ENCODE data around the gene CPT2. TPM values are rescaled to one million over a fixed set of nuclear protein-coding genes. Genes with fewer than 3 reads are reported as not detected.

CPT2 gene
- total and polyA plus RNA-seq, 2 of the 13 experiments (the other 11 are each of a cell fraction or from before 2014, with no cell fraction given) = 12.6 to 14.6 TPM

DNA sequence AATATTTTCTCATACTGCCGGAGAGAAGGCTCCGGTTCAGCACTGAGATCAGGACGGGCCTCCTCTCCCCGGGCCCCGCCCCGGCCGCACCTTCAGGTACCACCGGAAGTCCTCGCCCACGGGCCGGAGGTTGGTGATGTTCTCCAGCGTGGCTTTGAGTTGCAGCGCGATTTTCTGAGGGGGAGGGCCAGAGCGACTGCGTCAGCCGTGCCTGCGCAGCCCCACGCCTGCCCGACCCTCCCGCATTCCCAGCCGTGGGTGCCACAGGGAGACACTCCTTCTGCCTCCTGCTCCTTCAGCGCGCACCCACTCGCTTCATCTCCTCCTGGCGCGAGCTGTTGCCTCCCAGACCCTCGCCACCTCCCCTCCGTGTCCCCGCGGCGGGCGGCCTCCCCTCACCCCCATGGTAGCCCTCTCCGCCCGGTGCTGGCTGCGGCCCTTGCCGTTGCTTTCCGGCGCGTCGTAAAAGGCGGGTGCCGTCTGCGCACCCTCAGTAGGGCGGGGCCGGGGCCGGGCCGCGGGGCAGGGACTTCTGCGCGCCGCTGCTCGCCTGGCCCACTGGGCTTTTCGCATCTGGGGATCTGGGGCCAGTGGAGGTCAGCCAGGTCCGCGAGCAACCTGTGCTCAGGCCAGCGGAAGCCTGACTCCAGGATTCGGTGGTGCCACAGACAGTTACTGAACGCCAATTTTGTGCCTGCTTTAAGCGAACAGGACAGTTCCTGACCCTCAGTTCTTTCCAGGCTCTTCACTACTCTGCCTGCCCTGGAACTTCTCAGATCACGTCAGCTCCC is 23.7 kb downstream of the CPT2 start, which contains the start of gene CZIB (continued):
- TF ChIP-seq, protein P1, sequence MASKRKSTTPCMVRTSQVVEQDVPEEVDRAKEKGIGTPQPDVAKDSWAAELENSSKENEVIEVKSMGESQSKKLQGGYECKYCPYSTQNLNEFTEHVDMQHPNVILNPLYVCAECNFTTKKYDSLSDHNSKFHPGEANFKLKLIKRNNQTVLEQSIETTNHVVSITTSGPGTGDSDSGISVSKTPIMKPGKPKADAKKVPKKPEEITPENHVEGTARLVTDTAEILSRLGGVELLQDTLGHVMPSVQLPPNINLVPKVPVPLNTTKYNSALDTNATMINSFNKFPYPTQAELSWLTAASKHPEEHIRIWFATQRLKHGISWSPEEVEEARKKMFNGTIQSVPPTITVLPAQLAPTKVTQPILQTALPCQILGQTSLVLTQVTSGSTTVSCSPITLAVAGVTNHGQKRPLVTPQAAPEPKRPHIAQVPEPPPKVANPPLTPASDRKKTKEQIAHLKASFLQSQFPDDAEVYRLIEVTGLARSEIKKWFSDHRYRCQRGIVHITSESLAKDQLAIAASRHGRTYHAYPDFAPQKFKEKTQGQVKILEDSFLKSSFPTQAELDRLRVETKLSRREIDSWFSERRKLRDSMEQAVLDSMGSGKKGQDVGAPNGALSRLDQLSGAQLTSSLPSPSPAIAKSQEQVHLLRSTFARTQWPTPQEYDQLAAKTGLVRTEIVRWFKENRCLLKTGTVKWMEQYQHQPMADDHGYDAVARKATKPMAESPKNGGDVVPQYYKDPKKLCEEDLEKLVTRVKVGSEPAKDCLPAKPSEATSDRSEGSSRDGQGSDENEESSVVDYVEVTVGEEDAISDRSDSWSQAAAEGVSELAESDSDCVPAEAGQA (IDR thresholded peaks at IDR 0.05; ENCODE audit: low read depth) = no peak
- TF ChIP-seq, protein P1 (CRISPR knock-in tag; IDR thresholded peaks at IDR 0.05; ENCODE audit: borderline replicate concordance) = peak; percentile 84; the same call in 1 of the 2 replicates
- TF ChIP-seq ZNF713 (CRISPR knock-in tag; IDR thresholded peaks at IDR 0.05) = no peak
- peak; percentile 73 for TF ChIP-seq TEAD3 (CRISPR knock-in tag; optimal IDR thresholded peaks at IDR 0.05; ENCODE audit: borderline replicate concordance)
- no peak for TF ChIP-seq ZSCAN22 (CRISPR knock-in tag; IDR thresholded peaks at IDR 0.05)
- TF ChIP-seq, protein P2, sequence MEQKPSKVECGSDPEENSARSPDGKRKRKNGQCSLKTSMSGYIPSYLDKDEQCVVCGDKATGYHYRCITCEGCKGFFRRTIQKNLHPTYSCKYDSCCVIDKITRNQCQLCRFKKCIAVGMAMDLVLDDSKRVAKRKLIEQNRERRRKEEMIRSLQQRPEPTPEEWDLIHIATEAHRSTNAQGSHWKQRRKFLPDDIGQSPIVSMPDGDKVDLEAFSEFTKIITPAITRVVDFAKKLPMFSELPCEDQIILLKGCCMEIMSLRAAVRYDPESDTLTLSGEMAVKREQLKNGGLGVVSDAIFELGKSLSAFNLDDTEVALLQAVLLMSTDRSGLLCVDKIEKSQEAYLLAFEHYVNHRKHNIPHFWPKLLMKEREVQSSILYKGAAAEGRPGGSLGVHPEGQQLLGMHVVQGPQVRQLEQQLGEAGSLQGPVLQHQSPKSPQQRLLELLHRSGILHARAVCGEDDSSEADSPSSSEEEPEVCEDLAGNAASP (CRISPR knock-in tag; IDR thresholded peaks at IDR 0.05; ENCODE audit: borderline replicate concordance) = peak; percentile 57
- peak; percentile 91; the same call in 1 of the 2 replicates for TF ChIP-seq CAMTA2 (CRISPR knock-in tag; IDR thresholded peaks at IDR 0.05; ENCODE audit: borderline replicate concordance)
- no peak for TF ChIP-seq THYN1 (CRISPR knock-in tag; IDR thresholded peaks at IDR 0.05; ENCODE audit: borderline replicate concordance, low read depth)
- TF ChIP-seq, protein P3, sequence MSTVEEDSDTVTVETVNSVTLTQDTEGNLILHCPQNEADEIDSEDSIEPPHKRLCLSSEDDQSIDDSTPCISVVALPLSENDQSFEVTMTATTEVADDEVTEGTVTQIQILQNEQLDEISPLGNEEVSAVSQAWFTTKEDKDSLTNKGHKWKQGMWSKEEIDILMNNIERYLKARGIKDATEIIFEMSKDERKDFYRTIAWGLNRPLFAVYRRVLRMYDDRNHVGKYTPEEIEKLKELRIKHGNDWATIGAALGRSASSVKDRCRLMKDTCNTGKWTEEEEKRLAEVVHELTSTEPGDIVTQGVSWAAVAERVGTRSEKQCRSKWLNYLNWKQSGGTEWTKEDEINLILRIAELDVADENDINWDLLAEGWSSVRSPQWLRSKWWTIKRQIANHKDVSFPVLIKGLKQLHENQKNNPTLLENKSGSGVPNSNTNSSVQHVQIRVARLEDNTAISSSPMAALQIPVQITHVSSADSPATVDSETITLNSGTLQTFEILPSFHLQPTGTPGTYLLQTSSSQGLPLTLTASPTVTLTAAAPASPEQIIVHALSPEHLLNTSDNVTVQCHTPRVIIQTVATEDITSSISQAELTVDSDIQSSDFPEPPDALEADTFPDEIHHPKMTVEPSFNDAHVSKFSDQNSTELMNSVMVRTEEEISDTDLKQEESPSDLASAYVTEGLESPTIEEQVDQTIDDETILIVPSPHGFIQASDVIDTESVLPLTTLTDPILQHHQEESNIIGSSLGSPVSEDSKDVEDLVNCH (CRISPR knock-in tag; IDR thresholded peaks at IDR 0.05) = no peak
- TF ChIP-seq FOXJ3 (CRISPR knock-in tag; IDR thresholded peaks at IDR 0.05; ENCODE audit: borderline replicate concordance) = 0 out of 2 replicates have a peak, but pooled peaks have one; percentile 40
- peak; percentile 95; the same call in 1 of the 2 replicates for TF ChIP-seq CHCHD3 (CRISPR knock-in tag; IDR thresholded peaks at IDR 0.05)
- peak; percentile 78; the same call in 1 of the 2 replicates for TF ChIP-seq ZNF816 (CRISPR knock-in tag; IDR thresholded peaks at IDR 0.05; ENCODE audit: borderline replicate concordance)
- TF ChIP-seq RNF2 (conservative IDR thresholded peaks at IDR 0.05; ENCODE audit: low read depth) = no peak
- no peak for TF ChIP-seq IKZF1 (IDR thresholded peaks at IDR 0.05)
- no peak for TF ChIP-seq ZNF766 (CRISPR knock-in tag; IDR thresholded peaks at IDR 0.05; ENCODE audit: borderline replicate concordance)
